DND-41 (cell line): ENCODE measurements around the gene RNF175.

Experiments
- ATAC-seq: fragments of 200-7000 bp; cut with Tn5 transposase; 3 replicates; pipeline ENCODE4 v1.9.1; 2021; ENCODE audit warnings: low read depth; ENCODE audit not compliant: insufficient read depth
- DNase-seq: peaks from one replicate; pipeline ENCODE4 v3.0.0-alpha.2; 2020
- H2AFZ ChIP-seq: 2 replicates; pipeline ENCODE4 v1.6.0; 2012; ENCODE audit warnings: low read depth, low read length
- H3K27ac ChIP-seq: 2 replicates; pipeline ENCODE4 v1.5.1; 2012; ENCODE audit warnings: low read length, inconsistent platforms
- H3K27me3 ChIP-seq: fragments of 200-600 bp; sonication (generic); 2 replicates; pipeline ENCODE4 v1.6.0; 2012; ENCODE audit warnings: low read length, mild to moderate bottlenecking, inconsistent platforms; ENCODE audit not compliant: insufficient read depth, poor library complexity
- H3K36me3 ChIP-seq: 2 replicates; pipeline ENCODE4 v1.5.1; 2012; ENCODE audit warnings: low read length, inconsistent platforms; ENCODE audit not compliant: insufficient read depth
- H3K4me1 ChIP-seq: 2 replicates; pipeline ENCODE4 v1.5.1; 2012; ENCODE audit warnings: mild to moderate bottlenecking, low read length; ENCODE audit not compliant: insufficient read depth
- H3K4me2 ChIP-seq: 2 replicates; pipeline ENCODE4 v1.6.0; 2012; ENCODE audit warnings: mild to moderate bottlenecking, moderate library complexity, low read length, inconsistent platforms; ENCODE audit not compliant: insufficient read depth
- H3K4me3 ChIP-seq, 2 experiments: fragments of 200-600 bp in 1 of 2; shearing (Covaris generic) in 1 of 2; 2 replicates each; pipeline ENCODE4 v1.5.1; 2012 to 2016; ENCODE audit warnings: inconsistent platforms in 2 of 2, low read length in 2 of 2, mild to moderate bottlenecking in 2 of 2, low read depth in 1 of 2, moderate library complexity in 1 of 2
- H3K79me2 ChIP-seq: 2 replicates; pipeline ENCODE4 v1.6.0; 2012; ENCODE audit warnings: low read length, inconsistent platforms; ENCODE audit not compliant: insufficient read depth
- H3K9ac ChIP-seq: 2 replicates; pipeline ENCODE4 v1.6.0; 2012; ENCODE audit warnings: low read depth, mild to moderate bottlenecking, inconsistent platforms, low read length, moderate library complexity
- H3K9me3 ChIP-seq: 2 replicates; pipeline ENCODE4 v1.5.1; 2012; ENCODE audit warnings: low read length, moderate library complexity, mild to moderate bottlenecking, inconsistent platforms; ENCODE audit not compliant: insufficient read depth, severe bottlenecking
- H4K20me1 ChIP-seq: 2 replicates; pipeline ENCODE4 v1.6.0; 2012; ENCODE audit warnings: low read length; ENCODE audit not compliant: insufficient read depth
- EZH2 ChIP-seq: IDR thresholded peaks from 3 replicates; pipeline ENCODE4 v1.6.1; 2012; ENCODE audit warnings: borderline replicate concordance, low read depth, mild to moderate bottlenecking, moderate library complexity, low read length, inconsistent platforms; ENCODE audit not compliant: severe bottlenecking
- TF ChIP-seq, protein P1 (sequence below): IDR thresholded peaks from 2 replicates; pipeline ENCODE4 v1.5.1; 2012; ENCODE audit warnings: borderline replicate concordance, low read length, moderate library complexity, mild to moderate bottlenecking; ENCODE audit not compliant: poor library complexity, severe bottlenecking; ENCODE audit errors: extremely low read depth

The RNF175 gene

DNA sequence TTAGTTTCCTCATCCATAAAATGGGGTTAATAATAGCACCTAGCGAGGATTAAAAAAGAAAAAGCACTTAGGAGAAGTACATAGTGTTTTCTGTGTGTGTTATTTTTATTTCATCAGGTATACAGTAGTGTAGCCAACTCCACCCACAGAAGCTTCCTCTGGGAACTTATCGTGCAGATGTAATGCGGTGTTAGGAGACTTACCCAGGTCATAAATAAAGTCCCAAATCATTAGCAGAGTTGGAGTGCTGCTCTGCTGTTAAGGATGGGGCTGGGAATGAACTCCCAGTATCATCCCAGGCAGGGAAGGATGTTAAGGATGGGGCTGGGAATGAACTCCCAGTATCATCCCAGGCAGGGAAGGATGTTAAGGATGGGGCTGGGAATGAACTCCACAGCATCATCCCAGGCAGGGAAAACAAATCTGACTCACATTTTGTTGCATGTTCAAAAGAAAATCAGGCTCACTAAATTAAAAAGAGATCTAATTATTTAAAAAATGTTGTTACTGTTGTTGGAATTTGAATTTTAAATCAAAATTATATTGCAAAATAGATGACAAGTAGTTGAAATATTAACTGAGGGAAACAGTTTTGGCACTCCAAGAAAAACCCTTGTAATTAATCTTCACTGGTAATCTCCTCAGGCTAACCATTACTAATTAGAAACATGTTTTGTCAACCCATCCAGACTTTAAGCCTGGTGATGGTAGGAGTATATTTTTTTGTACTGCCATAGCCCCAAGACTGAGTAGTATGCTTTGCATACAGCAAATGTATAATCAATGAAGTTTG is 39.3 kb upstream of the RNF175 start:
- H3K9ac ChIP-seq = no peak overlapping the region
- no peak overlapping the region for H2AFZ ChIP-seq
- H3K4me2 ChIP-seq = no peak overlapping the region
- H3K79me2 ChIP-seq = no peaks in the 10 kb centered on the region
- TF ChIP-seq, protein P1, sequence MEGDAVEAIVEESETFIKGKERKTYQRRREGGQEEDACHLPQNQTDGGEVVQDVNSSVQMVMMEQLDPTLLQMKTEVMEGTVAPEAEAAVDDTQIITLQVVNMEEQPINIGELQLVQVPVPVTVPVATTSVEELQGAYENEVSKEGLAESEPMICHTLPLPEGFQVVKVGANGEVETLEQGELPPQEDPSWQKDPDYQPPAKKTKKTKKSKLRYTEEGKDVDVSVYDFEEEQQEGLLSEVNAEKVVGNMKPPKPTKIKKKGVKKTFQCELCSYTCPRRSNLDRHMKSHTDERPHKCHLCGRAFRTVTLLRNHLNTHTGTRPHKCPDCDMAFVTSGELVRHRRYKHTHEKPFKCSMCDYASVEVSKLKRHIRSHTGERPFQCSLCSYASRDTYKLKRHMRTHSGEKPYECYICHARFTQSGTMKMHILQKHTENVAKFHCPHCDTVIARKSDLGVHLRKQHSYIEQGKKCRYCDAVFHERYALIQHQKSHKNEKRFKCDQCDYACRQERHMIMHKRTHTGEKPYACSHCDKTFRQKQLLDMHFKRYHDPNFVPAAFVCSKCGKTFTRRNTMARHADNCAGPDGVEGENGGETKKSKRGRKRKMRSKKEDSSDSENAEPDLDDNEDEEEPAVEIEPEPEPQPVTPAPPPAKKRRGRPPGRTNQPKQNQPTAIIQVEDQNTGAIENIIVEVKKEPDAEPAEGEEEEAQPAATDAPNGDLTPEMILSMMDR = no peak
- TF ChIP-seq EZH2 = no peak
- H3K27me3 ChIP-seq = no peaks in the 10 kb centered on the region
- DNase-seq = no peak
- H4K20me1 ChIP-seq = no peaks in the 10 kb centered on the region
- no peak overlapping the region for H3K27ac ChIP-seq
- ATAC-seq = no peak
- H3K36me3 ChIP-seq = no peaks in the 10 kb centered on the region
- no peak overlapping the region for H3K4me3 ChIP-seq
- no peaks in the 10 kb centered on the region for H3K4me1 ChIP-seq
- H3K9me3 ChIP-seq = no peaks in the 10 kb centered on the region

DNA sequence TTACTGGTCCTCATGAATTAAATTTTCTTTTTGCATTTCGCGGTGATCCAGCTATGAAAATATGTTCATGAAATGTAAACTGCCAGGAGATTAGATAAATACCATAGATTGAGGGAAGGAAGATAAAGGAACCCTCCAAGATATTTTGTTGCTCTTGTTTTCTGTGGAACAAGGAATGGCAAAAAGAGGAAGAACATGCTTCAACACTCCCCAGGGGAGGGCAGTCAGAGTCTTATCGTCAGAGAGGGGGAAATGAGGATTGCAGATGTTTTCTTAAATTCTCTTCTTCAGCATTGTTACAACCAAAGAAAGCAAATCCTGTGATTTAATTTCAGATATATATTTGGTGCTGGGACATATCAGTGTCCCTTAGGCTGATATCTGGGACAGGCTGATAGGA is 38.6 kb upstream of the RNF175 start:
- no peaks in the 10 kb centered on the region for H3K27me3 ChIP-seq
- DNase-seq = no peak

DNA sequence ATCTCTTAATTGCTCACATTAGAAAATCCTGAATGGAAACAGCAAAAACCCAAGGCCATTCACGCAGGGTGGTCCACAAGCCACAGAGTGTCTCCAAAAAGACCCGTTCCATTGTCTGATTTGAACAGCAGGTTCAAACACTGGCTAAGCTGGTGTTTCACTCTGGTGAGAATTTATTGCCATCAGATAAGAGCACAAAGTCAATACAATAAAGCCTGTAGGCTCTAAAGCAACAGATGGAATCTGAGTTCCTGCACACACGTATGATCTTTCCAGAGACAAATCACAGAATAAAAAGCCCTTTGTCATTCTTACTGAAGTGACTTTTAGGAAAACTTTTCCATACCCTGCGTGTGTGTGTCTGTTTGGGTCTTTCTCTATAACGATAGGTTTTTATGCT is 34.2 kb upstream of the RNF175 start:
- Histone ChIP-seq H4K20me1 (no peaks in the 10 kb centered on the region), H3K4me3 (no peak overlapping the region), H3K27me3 (no peaks in the 10 kb centered on the region), H3K4me2 (no peak overlapping the region), H3K27ac (no peak overlapping the region), H3K79me2 (no peaks in the 10 kb centered on the region), H3K9me3 (no peaks in the 10 kb centered on the region), H3K4me1 (no peaks in the 10 kb centered on the region), H2AFZ (no peak overlapping the region), H3K36me3 (no peaks in the 10 kb centered on the region), H3K9ac (no peak overlapping the region)
- DNase-seq (no peak), ATAC-seq (no peak)
- no peak for TF ChIP-seq EZH2
- TF ChIP-seq, protein P1 = no peak

More for the DNA sequence above, 38.6 kb upstream of the RNF175 start:
- Histone ChIP-seq H3K36me3 (no peaks in the 10 kb centered on the region), H3K4me1 (no peaks in the 10 kb centered on the region), H3K9ac (no peak overlapping the region), H3K79me2 (no peaks in the 10 kb centered on the region), H3K4me3 (no peak overlapping the region), H3K9me3 (no peaks in the 10 kb centered on the region), H2AFZ (no peak overlapping the region), H3K27ac (no peak overlapping the region), H3K4me2 (no peak overlapping the region), H4K20me1 (no peaks in the 10 kb centered on the region)
- no peak for ATAC-seq
- TF ChIP-seq, protein P1 = no peak
- TF ChIP-seq EZH2 = no peak
